ENCODE data around the gene ZBTB12.
A peak's percentile ranks its signal among the peaks of the same experiment; 100 is the strongest.

Gene ZBTB12

GRCh38 chr6:31898383-31899011 is 3.4 kb downstream of the ZBTB12 start (continued):
- TF ChIP-seq GLIS1 (tag by site-specific recombination; IDR thresholded peaks at IDR 0.05) (no peak), ZNF140 (tag by site-specific recombination; IDR thresholded peaks at IDR 0.05) (no peak), ZNF549 (tag by site-specific recombination; IDR thresholded peaks at IDR 0.05) (no peak), SP3 (tag by site-specific recombination; IDR thresholded peaks at IDR 0.05) (peak; percentile 76), ZNF280D (tag by site-specific recombination; IDR thresholded peaks at IDR 0.05) (no peak), ZNF610 (tag by site-specific recombination; IDR thresholded peaks at IDR 0.05; ENCODE audit: borderline replicate concordance) (no peak), ZNF132 (tag by site-specific recombination; IDR thresholded peaks at IDR 0.05; ENCODE audit: borderline replicate concordance) (no peak), ZNF23 (tag by site-specific recombination; IDR thresholded peaks at IDR 0.05; ENCODE audit: borderline replicate concordance) (no peak), KLF9 (tag by site-specific recombination; IDR thresholded peaks at IDR 0.05; ENCODE audit: low read depth) (no peak), MYNN (tag by site-specific recombination; IDR thresholded peaks at IDR 0.05; ENCODE audit: borderline replicate concordance) (no peak), ZNF398 (tag by site-specific recombination; IDR thresholded peaks at IDR 0.05) (no peak), GLI4 (tag by site-specific recombination; IDR thresholded peaks at IDR 0.05) (no peak), ZNF677 (tag by site-specific recombination; IDR thresholded peaks at IDR 0.05) (no peak), ZNF626 (tag by site-specific recombination; IDR thresholded peaks at IDR 0.05) (no peak), ZNF791 (tag by site-specific recombination; IDR thresholded peaks at IDR 0.05) (no peak), ZNF837 (tag by site-specific recombination; IDR thresholded peaks at IDR 0.05) (no peak), ZSCAN30 (tag by site-specific recombination; IDR thresholded peaks at IDR 0.05) (no peak), ZNF26 (tag by site-specific recombination; IDR thresholded peaks at IDR 0.05) (no peak), PRDM4 (tag by site-specific recombination; IDR thresholded peaks at IDR 0.05) (no peak), ZNF658 (tag by site-specific recombination; IDR thresholded peaks at IDR 0.05) (no peak), ZNF155 (tag by site-specific recombination; IDR thresholded peaks at IDR 0.05) (no peak), ZNF302 (tag by site-specific recombination; IDR thresholded peaks at IDR 0.05; ENCODE audit: low read depth) (no peak), ZNF654 (tag by site-specific recombination; IDR thresholded peaks at IDR 0.05; ENCODE audit: low read depth) (0 out of 2 replicates have a peak, but pooled peaks have one; percentile 3), REPIN1 (tag by site-specific recombination; IDR thresholded peaks at IDR 0.05; ENCODE audit: low read depth) (peak; percentile 18; the same call in 1 of the 2 replicates), ZNF157 (tag by site-specific recombination; IDR thresholded peaks at IDR 0.05) (no peak), ZNF560 (tag by site-specific recombination; IDR thresholded peaks at IDR 0.05; ENCODE audit: borderline replicate concordance) (no peak), ZNF514 (tag by site-specific recombination; IDR thresholded peaks at IDR 0.05) (no peak)
- TF ChIP-seq, protein P1, sequence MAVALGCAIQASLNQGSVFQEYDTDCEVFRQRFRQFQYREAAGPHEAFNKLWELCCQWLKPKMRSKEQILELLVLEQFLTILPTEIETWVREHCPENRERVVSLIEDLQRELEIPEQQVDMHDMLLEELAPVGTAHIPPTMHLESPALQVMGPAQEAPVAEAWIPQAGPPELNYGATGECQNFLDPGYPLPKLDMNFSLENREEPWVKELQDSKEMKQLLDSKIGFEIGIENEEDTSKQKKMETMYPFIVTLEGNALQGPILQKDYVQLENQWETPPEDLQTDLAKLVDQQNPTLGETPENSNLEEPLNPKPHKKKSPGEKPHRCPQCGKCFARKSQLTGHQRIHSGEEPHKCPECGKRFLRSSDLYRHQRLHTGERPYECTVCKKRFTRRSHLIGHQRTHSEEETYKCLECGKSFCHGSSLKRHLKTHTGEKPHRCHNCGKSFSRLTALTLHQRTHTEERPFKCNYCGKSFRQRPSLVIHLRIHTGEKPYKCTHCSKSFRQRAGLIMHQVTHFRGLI (tag by site-specific recombination; IDR thresholded peaks at IDR 0.05): no peak
- TF ChIP-seq, protein P2, sequence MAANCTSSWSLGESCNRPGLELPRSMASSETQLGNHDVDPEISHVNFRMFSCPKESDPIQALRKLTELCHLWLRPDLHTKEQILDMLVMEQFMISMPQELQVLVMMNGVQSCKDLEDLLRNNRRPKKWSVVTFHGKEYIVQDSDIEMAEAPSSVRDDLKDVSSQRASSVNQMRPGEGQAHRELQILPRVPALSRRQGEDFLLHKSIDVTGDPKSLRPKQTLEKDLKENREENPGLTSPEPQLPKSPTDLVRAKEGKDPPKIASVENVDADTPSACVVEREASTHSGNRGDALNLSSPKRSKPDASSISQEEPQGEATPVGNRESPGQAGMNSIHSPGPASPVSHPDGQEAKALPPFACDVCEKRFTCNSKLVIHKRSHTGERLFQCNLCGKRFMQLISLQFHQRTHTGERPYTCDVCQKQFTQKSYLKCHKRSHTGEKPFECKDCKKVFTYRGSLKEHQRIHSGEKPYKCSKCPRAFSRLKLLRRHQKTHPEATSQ (tag by site-specific recombination; IDR thresholded peaks at IDR 0.05): no peak
